Ammon's horn (tissue), 1 donor: ENCODE results near the gene CMTM2.
"Not testable (repeated sequence)": the region's sequence is repeated elsewhere in the genome, so short reads cannot be mapped to it uniquely, and the experiment has no call there.

ENCODE experiments used
- DNase-seq: peaks from one replicate; pipeline ENCODE4 v3.0.0-alpha.2; 2016; ENCODE audit warnings: low spot score

CMTM2 gene

GRCh38 chr16:66552286-66553177 lies 26.7 kb upstream of the CMTM2 start, which contains the start of gene CKLF:
Gene CKLF (plus strand): TSS chr16:66552576. CDS start chr16:66552716, 140 bp downstream.
- peak; percentile 90 for DNase-seq

- no peak for DNase-seq
These were observed 26.0 kb upstream of the CMTM2 start for GRCh38 chr16:66553223-66553622.

GRCh38 chr16:66554021-66554420 lies 25.2 kb upstream of the CMTM2 start:
- no peak for DNase-seq

GRCh38 chr16:66554495-66554894 lies 24.8 kb upstream of the CMTM2 start:
- no peak for DNase-seq

GRCh38 chr16:66560107-66560506 lies 19.2 kb upstream of the CMTM2 start:
- DNase-seq = no peak

GRCh38 chr16:66561381-66562080 lies 17.7 kb upstream of the CMTM2 start:
- DNase-seq = no peak

- DNase-seq = no peak
These were observed 16.9 kb upstream of the CMTM2 start for GRCh38 chr16:66562409-66562808.

GRCh38 chr16:66562986-66563385 lies 16.3 kb upstream of the CMTM2 start:
- no peak for DNase-seq

- no peak for DNase-seq
These were observed 15.5 kb upstream of the CMTM2 start for GRCh38 chr16:66563574-66564334.

- no peak for DNase-seq
These were observed 13.0 kb upstream of the CMTM2 start, which contains the start of gene CMTM1 for GRCh38 chr16:66566051-66566901. Gene CMTM1 (plus strand): TSS chr16:66566439. CDS start chr16:66566514, 75 bp downstream.

GRCh38 chr16:66567270-66567669 lies 12.0 kb upstream of the CMTM2 start:
- DNase-seq = not testable (repeated sequence)

- no peak for DNase-seq
These were observed 10.9 kb upstream of the CMTM2 start for GRCh38 chr16:66568355-66568754.

- DNase-seq = no peak
These were observed 10.1 kb upstream of the CMTM2 start for GRCh38 chr16:66569131-66569530.

- no peak for DNase-seq
These were observed 9.3 kb upstream of the CMTM2 start for GRCh38 chr16:66569827-66570405.

- DNase-seq = no peak
These were observed 6.9 kb upstream of the CMTM2 start for GRCh38 chr16:66572356-66572755.

GRCh38 chr16:66574081-66574480 lies 5.2 kb upstream of the CMTM2 start:
- DNase-seq = no peak

GRCh38 chr16:66574531-66574930 lies 4.7 kb upstream of the CMTM2 start:
- no peak for DNase-seq

GRCh38 chr16:66575060-66575459 lies 4.2 kb upstream of the CMTM2 start:
- no peak for DNase-seq

- DNase-seq = no peak
These were observed 3.0 kb upstream of the CMTM2 start for GRCh38 chr16:66576296-66576695.

- no peak for DNase-seq
These were observed 1.4 kb downstream of the CMTM2 start for GRCh38 chr16:66580605-66581209.
